Keratinocyte (primary cell): ENCODE data around the gene TFIP11. TPM values are rescaled to one million over a fixed set of nuclear protein-coding genes. Genes with fewer than 3 reads are reported as not detected.

Source experiments
- DNase-seq: peaks from one replicate; pipeline ENCODE4 v3.0.0-alpha.2; 2011; ENCODE audit warnings: low read depth, missing footprints, low spot score
- FAIRE-seq: peaks from 2 replicates; lab custom pipeline; 2011; peaks lifted over from hg19 to GRCh38; lab: Jason Lieb, UNC
- H2AFZ ChIP-seq: 2 replicates; pipeline ENCODE4 v1.6.0; 2012; ENCODE audit warnings: low read length, control low read depth, inconsistent platforms; ENCODE audit not compliant: control insufficient read depth
- H3K27ac ChIP-seq: 2 replicates; pipeline ENCODE4 v1.5.1; 2011; ENCODE audit warnings: low read length; ENCODE audit not compliant: control insufficient read depth, insufficient read depth
- H3K27me3 ChIP-seq: 3 replicates; pipeline ENCODE4 v1.6.0; 2011; ENCODE audit warnings: low read length; ENCODE audit not compliant: control insufficient read depth, insufficient read depth; ENCODE audit errors: extremely low read depth
- H3K36me3 ChIP-seq, 2 experiments: 2 replicates in 1 of 2; 3 replicates in 1 of 2; pipeline ENCODE4 v1.5.1; 2011; ENCODE audit warnings: low read length in 2 of 2, mild to moderate bottlenecking in 1 of 2; ENCODE audit not compliant: control insufficient read depth in 2 of 2, insufficient read depth in 2 of 2; ENCODE audit errors: extremely low read depth in 1 of 2
- H3K4me1 ChIP-seq: 3 replicates; pipeline ENCODE4 v1.5.1; 2011; ENCODE audit warnings: low read length; ENCODE audit not compliant: control insufficient read depth, insufficient read depth; ENCODE audit errors: extremely low read depth
- H3K4me2 ChIP-seq: 3 replicates; pipeline ENCODE4 v1.6.0; 2011; ENCODE audit warnings: low read depth, low read length; ENCODE audit not compliant: control insufficient read depth, insufficient read depth; ENCODE audit errors: extremely low read depth
- H3K4me3 ChIP-seq, 3 experiments: fragments of 200-600 bp in 1 of 3; sonication (generic) in 1 of 3; 2 replicates in 2 of 3; 3 replicates in 1 of 3; pipeline ENCODE4 v1.5.1; 2011 to 2016; ENCODE audit warnings: low read length in 3 of 3, mild to moderate bottlenecking in 3 of 3, control low read depth in 2 of 3, inconsistent platforms in 1 of 3, low read depth in 1 of 3, mixed read lengths in 1 of 3, mixed run types in 1 of 3, moderate library complexity in 1 of 3; ENCODE audit not compliant: control insufficient read depth in 2 of 3, insufficient read depth in 2 of 3; ENCODE audit errors: extremely low read depth in 1 of 3
- H3K79me2 ChIP-seq: 2 replicates; pipeline ENCODE4 v1.6.0; 2012; ENCODE audit warnings: low read length; ENCODE audit not compliant: control insufficient read depth, insufficient read depth
- H3K9ac ChIP-seq: 3 replicates; pipeline ENCODE4 v1.6.0; 2011; ENCODE audit warnings: low read length; ENCODE audit not compliant: control insufficient read depth, insufficient read depth; ENCODE audit errors: extremely low read depth
- H3K9me1 ChIP-seq: 3 replicates; pipeline ENCODE4 v1.6.0; 2011; ENCODE audit warnings: low read length; ENCODE audit not compliant: control insufficient read depth, insufficient read depth; ENCODE audit errors: extremely low read depth
- H3K9me3 ChIP-seq: 2 replicates; pipeline ENCODE4 v1.5.1; 2012; ENCODE audit warnings: low read depth, low read length; ENCODE audit not compliant: control insufficient read depth
- H4K20me1 ChIP-seq: 3 replicates; pipeline ENCODE4 v1.6.0; 2011; ENCODE audit warnings: low read length; ENCODE audit not compliant: control insufficient read depth, insufficient read depth; ENCODE audit errors: extremely low read depth
- CTCF ChIP-seq, 3 experiments: IDR thresholded peaks in 1 of 3; conservative IDR thresholded peaks in 1 of 3; optimal IDR thresholded peaks in 1 of 3; 2 replicates in 2 of 3; 3 replicates in 1 of 3; pipeline versions ENCODE3 to v1.5.1; 2011; ENCODE audit warnings: low read length in 3 of 3, mild to moderate bottlenecking in 3 of 3, moderate library complexity in 2 of 3, control low read depth in 1 of 3, inconsistent platforms in 1 of 3; ENCODE audit not compliant: insufficient read depth in 2 of 3; ENCODE audit errors: extremely low read depth in 1 of 3
- EZH2 ChIP-seq: IDR thresholded peaks from one replicate; pipeline ENCODE4 v1.6.1; 2012; ENCODE audit warnings: inconsistent platforms, mild to moderate bottlenecking, low read length, moderate library complexity
- dilution Hi-C: fragments of 300-500 bp; cut with MboI; formaldehyde crosslinking; loops from one replicate; pipeline ENCODE4 v1.7.0; 2020; ENCODE audit warnings: low sequenced_read_pairs; ENCODE audit not compliant: extremely low pct_ligation_motif_present
- polyA plus RNA-seq, 5 experiments: library from polyadenylated mRNA; depleted of rRNA in 3 of 5; stranded (reverse) in 3 of 5; stranded (forward) in 1 of 5; unstranded in 1 of 5; fragments of >200 nt; gene quantifications; 1 replicate in 1 of 5; 2 replicates in 3 of 5; 3 replicates in 1 of 5; pipeline versions ENCODE4 v1.2.1 to v1.2.3, GENCODE V29; 2011 to 2012; ENCODE audit warnings: missing spikeins in 2 of 5, low read depth in 1 of 5, low replicate concordance in 1 of 5

The TFIP11 gene
- polyA plus RNA-seq, 1 donor (not counting 4 experiments of a cell fraction or from before 2014, with no cell fraction given), result 30.3 TPM

GRCh38 chr22:26544489-26544888 is 32.2 kb upstream of the TFIP11 start:
- Histone ChIP-seq H2AFZ (no peak overlapping the region), H3K4me3 (no peak overlapping the region), H3K9me1 (no peaks in the 10 kb centered on the region), H3K9ac (no peak overlapping the region), H4K20me1 (no peaks in the 10 kb centered on the region), H3K27ac (no peak overlapping the region), H3K79me2 (no peaks in the 10 kb centered on the region), H3K4me1 (peaks cover 16% of the 10 kb centered on the region), H3K27me3 (no peaks in the 10 kb centered on the region), H3K36me3 (peaks cover 10 to 12% of the 10 kb centered on the region in 2 experiments), H3K4me2 (no peak overlapping the region), H3K9me3 (no peaks in the 10 kb centered on the region)
- dilution Hi-C loops, result no loop called here
- DNase-seq (no peak), FAIRE-seq (no peak)
- TF ChIP-seq EZH2 (no peak), CTCF (optimal IDR thresholded peaks at IDR 0.05 in 1 of 3, IDR thresholded peaks at IDR 0.05 in 1 of 3, conservative IDR thresholded peaks at IDR 0.05 in 1 of 3; ENCODE audit: extremely low read depth in 1 of 3, insufficient read depth in 2 of 3, low read length in 3 of 3) (no peak)

- Histone ChIP-seq H3K79me2 (no peaks in the 10 kb centered on the region), H3K4me3 (no peak overlapping the region), H4K20me1 (no peaks in the 10 kb centered on the region), H3K27me3 (no peaks in the 10 kb centered on the region), H3K9me3 (no peaks in the 10 kb centered on the region), H3K27ac (no peak overlapping the region), H3K4me2 (no peak overlapping the region), H3K36me3 (peaks cover 11 to 15% of the 10 kb centered on the region in 2 experiments), H3K9me1 (no peaks in the 10 kb centered on the region), H3K9ac (no peak overlapping the region), H2AFZ (no peak overlapping the region), H3K4me1 (peaks cover 6% of the 10 kb centered on the region)
- TF ChIP-seq CTCF (optimal IDR thresholded peaks at IDR 0.05 in 1 of 3, IDR thresholded peaks at IDR 0.05 in 1 of 3, conservative IDR thresholded peaks at IDR 0.05 in 1 of 3; ENCODE audit: extremely low read depth in 1 of 3, insufficient read depth in 2 of 3, low read length in 3 of 3), result no peak
- no peak for TF ChIP-seq EZH2
- dilution Hi-C loops, result no loop called here
- FAIRE-seq (no peak), DNase-seq (no peak)
These were observed 30.6 kb upstream of the TFIP11 start for GRCh38 chr22:26542831-26543230.
